Muscle layer of colon (tissue), 2 donors: ENCODE measurements around the gene TIAM2.
"Not testable (repeated sequence)": the region's sequence is repeated elsewhere in the genome, so short reads cannot be mapped to it uniquely, and the experiment has no call there.

ENCODE experiments used
- H3K27ac ChIP-seq: one replicate; pipeline ENCODE4 v1.7.0; 2013; ENCODE audit warnings: low read depth, mild to moderate bottlenecking, low read length, moderate library complexity
- H3K27me3 ChIP-seq, 2 donors: one replicate each; pipeline ENCODE4 v1.7.0; 2013; ENCODE audit warnings: low read length in 2 of 2, mild to moderate bottlenecking in 2 of 2; ENCODE audit not compliant: insufficient read depth in 2 of 2, control insufficient read depth in 1 of 2
- H3K36me3 ChIP-seq: one replicate; pipeline ENCODE4 v1.7.0; 2013; ENCODE audit warnings: mild to moderate bottlenecking, low read length; ENCODE audit not compliant: insufficient read depth
- H3K4me1 ChIP-seq: one replicate; pipeline ENCODE4 v1.7.0; 2013; ENCODE audit warnings: mild to moderate bottlenecking, low read length; ENCODE audit not compliant: insufficient read depth
- H3K4me3 ChIP-seq, 2 donors: one replicate each; pipeline ENCODE4 v1.7.0; 2013; ENCODE audit warnings: low read length in 2 of 2, low read depth in 1 of 2, mild to moderate bottlenecking in 1 of 2, moderate library complexity in 1 of 2
- H3K9ac ChIP-seq: one replicate; pipeline ENCODE4 v1.7.0; 2013; ENCODE audit warnings: low read length
- H3K9me3 ChIP-seq: one replicate; pipeline ENCODE4 v1.7.0; 2013; ENCODE audit warnings: mild to moderate bottlenecking, low read length
- donor health status: abdominal sarcoma.
- donor health status: Adenocarcinoma of cecum.

The TIAM2 gene

GRCh38 chr6:155261111-155261900 lies 266.2 kb downstream of the TIAM2 start:
- Histone ChIP-seq H3K4me1 (peaks cover 8% of the 10 kb centered on the region), H3K9ac (no peak overlapping the region)

GRCh38 chr6:155262655-155263054 lies 267.5 kb downstream of the TIAM2 start:
- Histone ChIP-seq H3K27ac (no peak overlapping the region), H3K27me3 (no peaks in the 10 kb centered on the region), H3K9ac (no peak overlapping the region), H3K4me1 (peaks cover 8% of the 10 kb centered on the region), H3K36me3 (peaks cover 15% of the 10 kb centered on the region), H3K4me3 (no peak overlapping the region), H3K9me3 (no peaks in the 10 kb centered on the region)

More at GRCh38 chr6:155261111-155261900, 266.2 kb downstream of the TIAM2 start:
- Histone ChIP-seq H3K27ac (no peak overlapping the region), H3K4me3 (no peak overlapping the region), H3K27me3 (no peaks in the 10 kb centered on the region), H3K9me3 (no peaks in the 10 kb centered on the region), H3K36me3 (peaks cover 18% of the 10 kb centered on the region)

- H3K27me3 ChIP-seq = no peaks in the 10 kb centered on the region
- peaks cover 8% of the 10 kb centered on the region for H3K4me1 ChIP-seq
- no peaks in the 10 kb centered on the region for H3K9me3 ChIP-seq
- H3K9ac ChIP-seq = no peak within 1 kb of the TSS
- H3K27ac ChIP-seq = no peak within 1 kb of the TSS
- H3K36me3 ChIP-seq = peaks cover 15% of the 10 kb centered on the region
- no peak within 1 kb of the TSS for H3K4me3 ChIP-seq
Measured at GRCh38 chr6:155263373-155264063, 268.4 kb downstream of the TIAM2 start, which contains the start of gene CLDN20. Gene CLDN20 (plus strand): TSS chr6:155264013. CDS start chr6:155275720, 11,707 bp downstream.

GRCh38 chr6:155264693-155265320 lies 269.7 kb downstream of the TIAM2 start:
- Histone ChIP-seq H3K4me1 (peaks cover 8% of the 10 kb centered on the region), H3K27me3 (no peaks in the 10 kb centered on the region), H3K27ac (no peak overlapping the region), H3K9me3 (no peaks in the 10 kb centered on the region), H3K36me3 (peaks cover 7% of the 10 kb centered on the region), H3K9ac (no peak overlapping the region), H3K4me3 (no peak overlapping the region)

GRCh38 chr6:155265843-155266535 lies 270.9 kb downstream of the TIAM2 start:
- Histone ChIP-seq H3K9ac (no peak overlapping the region), H3K36me3 (no peaks in the 10 kb centered on the region), H3K9me3 (no peaks in the 10 kb centered on the region), H3K4me1 (peaks cover 8% of the 10 kb centered on the region), H3K27ac (no peak overlapping the region), H3K27me3 (no peaks in the 10 kb centered on the region), H3K4me3 (no peak overlapping the region)

- Histone ChIP-seq H3K4me1 (peaks cover 14% of the 10 kb centered on the region), H3K27ac (no peak overlapping the region), H3K9me3 (no peaks in the 10 kb centered on the region), H3K36me3 (no peaks in the 10 kb centered on the region), H3K27me3 (no peaks in the 10 kb centered on the region), H3K9ac (no peak overlapping the region), H3K4me3 (no peak overlapping the region)
Measured at GRCh38 chr6:155267411-155267810, 272.3 kb downstream of the TIAM2 start.

- H3K27me3 ChIP-seq, H3K4me3 ChIP-seq, H3K36me3 ChIP-seq, H3K27ac ChIP-seq, H3K9me3 ChIP-seq, H3K9ac ChIP-seq: not testable (repeated sequence)
- peaks cover 22% of the 10 kb centered on the region for H3K4me1 ChIP-seq
Measured at GRCh38 chr6:155268088-155268867, 273.2 kb downstream of the TIAM2 start.

- H3K4me3 ChIP-seq = no peak overlapping the region
- H3K9ac ChIP-seq = no peak overlapping the region
- H3K27me3 ChIP-seq = no peaks in the 10 kb centered on the region
- H3K4me1 ChIP-seq = peaks cover 33% of the 10 kb centered on the region
- H3K27ac ChIP-seq = no peak overlapping the region
- no peaks in the 10 kb centered on the region for H3K36me3 ChIP-seq
- H3K9me3 ChIP-seq = no peaks in the 10 kb centered on the region
Measured at GRCh38 chr6:155269765-155270164, 274.6 kb downstream of the TIAM2 start.

GRCh38 chr6:155270561-155271091 lies 275.5 kb downstream of the TIAM2 start:
- H3K9ac ChIP-seq = no peak overlapping the region
- H3K27ac ChIP-seq = no peak overlapping the region
- H3K4me3 ChIP-seq = no peak overlapping the region
- no peaks in the 10 kb centered on the region for H3K27me3 ChIP-seq
- H3K36me3 ChIP-seq = peaks cover 1% of the 10 kb centered on the region
- peaks cover 31% of the 10 kb centered on the region for H3K4me1 ChIP-seq
- no peaks in the 10 kb centered on the region for H3K9me3 ChIP-seq

GRCh38 chr6:155271145-155271544 lies 276.0 kb downstream of the TIAM2 start:
- Histone ChIP-seq H3K9me3 (no peaks in the 10 kb centered on the region), H3K36me3 (peaks cover 3% of the 10 kb centered on the region), H3K4me1 (peaks cover 36% of the 10 kb centered on the region), H3K9ac (no peak overlapping the region), H3K27ac (no peak overlapping the region), H3K27me3 (no peaks in the 10 kb centered on the region), H3K4me3 (no peak overlapping the region)
